Measurements from ENCODE around the gene EMP3. TPM values are rescaled to one million over a fixed set of nuclear protein-coding genes. Genes with fewer than 3 reads are reported as not detected.

Gene EMP3
- total and polyA plus RNA-seq, 2 of the 4 experiments (the other 2 are of a cell fraction): 147 to 632 TPM

DNA sequence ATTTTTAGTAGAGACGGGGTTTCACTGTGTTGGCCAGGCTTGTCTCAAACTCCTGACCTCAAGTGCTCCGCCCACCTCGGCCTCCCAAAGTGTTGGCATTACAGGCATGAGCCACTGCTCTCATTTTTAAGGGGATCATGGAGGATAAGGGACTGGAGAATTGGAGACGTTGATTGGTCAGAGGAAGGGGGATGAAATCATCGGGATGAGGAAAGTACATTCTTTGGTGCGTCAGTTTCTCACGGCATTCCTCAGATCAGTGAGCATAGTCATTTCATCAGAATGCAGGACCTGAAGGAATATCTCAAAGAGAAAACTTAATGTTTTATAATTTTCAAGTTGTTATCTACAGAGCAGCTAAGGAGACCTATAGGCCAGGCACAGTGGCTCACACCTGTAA lies 41.4 kb upstream of the EMP3 start:
- H3K27me3 ChIP-seq (ENCODE audit: control insufficient read depth, insufficient read depth, low read length): no peaks in the 10 kb centered on the region
- ATAC-seq (ENCODE audit: low read depth) (peak; percentile 91), DNase-seq (peak; percentile 97)
- H2AK9ac ChIP-seq (replicated peaks; ENCODE audit: low read depth, low read length, poor library complexity): no peak overlapping the region
- H2BK20ac ChIP-seq (ENCODE audit: low read depth, low read length): peak overlapping the region; percentile 89
- H2BK15ac ChIP-seq (ENCODE audit: low read depth, low read length): no peak overlapping the region; the same call in 2 of the 3 replicates
- H3K18ac ChIP-seq (ENCODE audit: low read depth, low read length): peak overlapping the region; percentile 89; the same call in 1 of the 2 replicates
- peak overlapping the region; percentile 91; the same call in 1 of the 2 replicates for H3K14ac ChIP-seq (replicated peaks; ENCODE audit: low read depth, low read length)
- no peaks in the 10 kb centered on the region for H3K79me1 ChIP-seq (ENCODE audit: low read depth in 1 of 2, low read length in 2 of 2)
- dilution Hi-C loops (cut with HindIII; ENCODE audit: low sequenced_read_pairs, unreplicated experiment) (no loop called here), in situ Hi-C loops (cut with MboI; ENCODE audit: low sequenced_read_pairs) (no loop called here), intact Hi-C loops (cut with micrococcal nuclease) (no loop called here)
- H3K9me1 ChIP-seq (ENCODE audit: insufficient read depth, low read length): no peaks in the 10 kb centered on the region
- peak overlapping the region; percentile 90 for H3K27ac ChIP-seq (ENCODE audit: insufficient read depth, low read length)
- peaks cover 10% of the 10 kb centered on the region for H3K9me3 ChIP-seq (ENCODE audit: control insufficient read depth, insufficient read depth, low read length)
- H2BK120ac ChIP-seq (ENCODE audit: low read depth, low read length): peak overlapping the region; percentile 87
- H3K36me3 ChIP-seq (ENCODE audit: control insufficient read depth, insufficient read depth, low read length): no peaks in the 10 kb centered on the region
- H3K56ac ChIP-seq (ENCODE audit: extremely low read depth, insufficient read depth, low read length): peak overlapping the region; percentile 57; the same call in 1 of the 2 replicates
- H4K20me1 ChIP-seq (ENCODE audit: insufficient read depth, low read length): no peaks in the 10 kb centered on the region
- H3K4me2 ChIP-seq (ENCODE audit: low read depth, low read length): peak overlapping the region; percentile 81; the same call in 1 of the 2 replicates
- H3K23ac ChIP-seq (ENCODE audit: low read depth, low read length): peak overlapping the region; percentile 79; the same call in 1 of the 2 replicates
- peaks cover 6% of the 10 kb centered on the region; the same call in 1 of the 2 replicates for H3K4me1 ChIP-seq (ENCODE audit: control insufficient read depth, insufficient read depth, low read length)
- TF ChIP-seq CEBPB (IDR thresholded peaks at IDR 0.05; ENCODE audit: low read depth, low read length) (peak; percentile 77), RFX5 (IDR thresholded peaks at IDR 0.05; ENCODE audit: low read depth, low read length) (no peak), MXI1 (IDR thresholded peaks at IDR 0.05; ENCODE audit: borderline replicate concordance, low read depth, low read length) (no peak), CHD1 (IDR thresholded peaks at IDR 0.05; ENCODE audit: low read depth, low read length) (no peak), SMC3 (IDR thresholded peaks at IDR 0.05; ENCODE audit: low read depth, low read length) (no peak), RCOR1 (IDR thresholded peaks at IDR 0.05; ENCODE audit: insufficient replicate concordance, low read length) (no peak), FOS (IDR thresholded peaks at IDR 0.05; ENCODE audit: low read depth, low read length) (0 out of 2 replicates have a peak, but pooled peaks have one; percentile 36), MAFK (IDR thresholded peaks at IDR 0.05; ENCODE audit: low read depth, low read length) (no peak), MAZ (IDR thresholded peaks at IDR 0.05; ENCODE audit: borderline replicate concordance, low read depth, low read length) (no peak), RAD21 (IDR thresholded peaks at IDR 0.05; ENCODE audit: low read length) (no peak), NFE2L2 (IDR thresholded peaks at IDR 0.05; ENCODE audit: low read depth, low read length) (no peak), BHLHE40 (IDR thresholded peaks at IDR 0.05; ENCODE audit: low read depth, low read length) (no peak), POLR2A (IDR thresholded peaks at IDR 0.05; ENCODE audit: low read depth, low read length) (no peak)
- TF ChIP-seq, protein P1, sequence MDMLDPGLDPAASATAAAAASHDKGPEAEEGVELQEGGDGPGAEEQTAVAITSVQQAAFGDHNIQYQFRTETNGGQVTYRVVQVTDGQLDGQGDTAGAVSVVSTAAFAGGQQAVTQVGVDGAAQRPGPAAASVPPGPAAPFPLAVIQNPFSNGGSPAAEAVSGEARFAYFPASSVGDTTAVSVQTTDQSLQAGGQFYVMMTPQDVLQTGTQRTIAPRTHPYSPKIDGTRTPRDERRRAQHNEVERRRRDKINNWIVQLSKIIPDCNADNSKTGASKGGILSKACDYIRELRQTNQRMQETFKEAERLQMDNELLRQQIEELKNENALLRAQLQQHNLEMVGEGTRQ (IDR thresholded peaks at IDR 0.05; ENCODE audit: low read depth, low read length): no peak
- TF ChIP-seq, protein P2, sequence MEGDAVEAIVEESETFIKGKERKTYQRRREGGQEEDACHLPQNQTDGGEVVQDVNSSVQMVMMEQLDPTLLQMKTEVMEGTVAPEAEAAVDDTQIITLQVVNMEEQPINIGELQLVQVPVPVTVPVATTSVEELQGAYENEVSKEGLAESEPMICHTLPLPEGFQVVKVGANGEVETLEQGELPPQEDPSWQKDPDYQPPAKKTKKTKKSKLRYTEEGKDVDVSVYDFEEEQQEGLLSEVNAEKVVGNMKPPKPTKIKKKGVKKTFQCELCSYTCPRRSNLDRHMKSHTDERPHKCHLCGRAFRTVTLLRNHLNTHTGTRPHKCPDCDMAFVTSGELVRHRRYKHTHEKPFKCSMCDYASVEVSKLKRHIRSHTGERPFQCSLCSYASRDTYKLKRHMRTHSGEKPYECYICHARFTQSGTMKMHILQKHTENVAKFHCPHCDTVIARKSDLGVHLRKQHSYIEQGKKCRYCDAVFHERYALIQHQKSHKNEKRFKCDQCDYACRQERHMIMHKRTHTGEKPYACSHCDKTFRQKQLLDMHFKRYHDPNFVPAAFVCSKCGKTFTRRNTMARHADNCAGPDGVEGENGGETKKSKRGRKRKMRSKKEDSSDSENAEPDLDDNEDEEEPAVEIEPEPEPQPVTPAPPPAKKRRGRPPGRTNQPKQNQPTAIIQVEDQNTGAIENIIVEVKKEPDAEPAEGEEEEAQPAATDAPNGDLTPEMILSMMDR (conservative IDR thresholded peaks at IDR 0.05; ENCODE audit: low read depth, low read length): no peak
- TF ChIP-seq, protein P3, sequence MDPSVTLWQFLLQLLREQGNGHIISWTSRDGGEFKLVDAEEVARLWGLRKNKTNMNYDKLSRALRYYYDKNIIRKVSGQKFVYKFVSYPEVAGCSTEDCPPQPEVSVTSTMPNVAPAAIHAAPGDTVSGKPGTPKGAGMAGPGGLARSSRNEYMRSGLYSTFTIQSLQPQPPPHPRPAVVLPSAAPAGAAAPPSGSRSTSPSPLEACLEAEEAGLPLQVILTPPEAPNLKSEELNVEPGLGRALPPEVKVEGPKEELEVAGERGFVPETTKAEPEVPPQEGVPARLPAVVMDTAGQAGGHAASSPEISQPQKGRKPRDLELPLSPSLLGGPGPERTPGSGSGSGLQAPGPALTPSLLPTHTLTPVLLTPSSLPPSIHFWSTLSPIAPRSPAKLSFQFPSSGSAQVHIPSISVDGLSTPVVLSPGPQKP (IDR thresholded peaks at IDR 0.05; ENCODE audit: borderline replicate concordance, low read depth, low read length): no peak
- ChIA-PET CTCF (no interaction called here), POLR2A (ENCODE audit: unreplicated experiment) (no interaction called here)
- no peak overlapping the region for H3K9ac ChIP-seq (ENCODE audit: low read depth, low read length)
- H4K8ac ChIP-seq (ENCODE audit: low read depth in 2 of 2, low read length in 2 of 2): peak overlapping the region in 1 of 2 experiments; percentile 97; a peak in 2 of 4 replicates
- peak overlapping the region; percentile 88; the same call in 1 of the 2 replicates for H4K5ac ChIP-seq (ENCODE audit: low read depth, low read length)
- 0 out of 2 replicates have a peak overlapping the region, but pooled peaks have one; percentile 70 for H2AK5ac ChIP-seq (ENCODE audit: low read depth, low read length)
- H2BK5ac ChIP-seq (ENCODE audit: low read depth, low read length, poor library complexity, severe bottlenecking): peak overlapping the region; percentile 97
- H3K4me3 ChIP-seq (ENCODE audit: insufficient read depth, low read depth, low read length): no peak overlapping the region
- WGBS, 2 experiments (ENCODE audit: extremely low coverage in 2 of 2, insufficient read length in 1 of 2): 61% methylated on average over 4 of the region's 7 CpGs; no CpG with 5 or more reads in 1 of the 2 experiments
- BruUV-seq (replicated peaks): no TSS peak
- no peak overlapping the region; the same call in 1 of the 2 replicates for H4K91ac ChIP-seq (ENCODE audit: insufficient read depth, low read depth, low read length)
- no peak overlapping the region for H2AFZ ChIP-seq (replicated peaks; ENCODE audit: low read length, poor library complexity)
- H3K4ac ChIP-seq (ENCODE audit: low read depth, low read length): peak overlapping the region; percentile 94

All from IMR-90 (cell line).